VCaP (cell line): ENCODE results near the gene C11orf68.

Experiments
- H3K27ac ChIP-seq: fragments of 450-650 bp; 2 replicates; pipeline ENCODE4 v1.5.1; 2017
- TF ChIP-seq, protein P1 (sequence below): fragments of 450-650 bp; conservative IDR thresholded peaks from 2 replicates; pipeline ENCODE4 v1.5.1; 2017; ENCODE audit warnings: mild to moderate bottlenecking, moderate library complexity

C11orf68 gene

DNA sequence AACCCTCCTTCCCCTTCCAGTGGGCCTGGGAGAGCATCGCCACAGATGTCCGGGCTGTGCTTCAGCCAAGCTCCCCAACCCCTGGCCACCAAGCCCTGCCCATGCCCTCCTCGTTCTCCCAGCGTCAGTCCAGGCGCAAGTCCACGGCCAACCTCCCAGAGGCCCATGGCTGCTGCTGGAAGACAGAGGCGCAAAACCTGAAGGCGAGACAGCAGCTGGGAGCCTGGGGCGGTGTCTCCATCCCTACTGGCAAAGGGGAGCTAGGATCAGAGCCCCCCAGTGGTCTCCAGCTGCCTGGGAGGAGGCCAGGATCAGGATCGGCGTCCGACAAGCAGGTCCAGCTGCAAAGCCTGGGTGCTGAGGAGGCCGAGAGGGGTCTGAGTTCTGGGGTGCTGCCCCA lies 28.3 kb upstream of the C11orf68 start:
- TF ChIP-seq, protein P1, sequence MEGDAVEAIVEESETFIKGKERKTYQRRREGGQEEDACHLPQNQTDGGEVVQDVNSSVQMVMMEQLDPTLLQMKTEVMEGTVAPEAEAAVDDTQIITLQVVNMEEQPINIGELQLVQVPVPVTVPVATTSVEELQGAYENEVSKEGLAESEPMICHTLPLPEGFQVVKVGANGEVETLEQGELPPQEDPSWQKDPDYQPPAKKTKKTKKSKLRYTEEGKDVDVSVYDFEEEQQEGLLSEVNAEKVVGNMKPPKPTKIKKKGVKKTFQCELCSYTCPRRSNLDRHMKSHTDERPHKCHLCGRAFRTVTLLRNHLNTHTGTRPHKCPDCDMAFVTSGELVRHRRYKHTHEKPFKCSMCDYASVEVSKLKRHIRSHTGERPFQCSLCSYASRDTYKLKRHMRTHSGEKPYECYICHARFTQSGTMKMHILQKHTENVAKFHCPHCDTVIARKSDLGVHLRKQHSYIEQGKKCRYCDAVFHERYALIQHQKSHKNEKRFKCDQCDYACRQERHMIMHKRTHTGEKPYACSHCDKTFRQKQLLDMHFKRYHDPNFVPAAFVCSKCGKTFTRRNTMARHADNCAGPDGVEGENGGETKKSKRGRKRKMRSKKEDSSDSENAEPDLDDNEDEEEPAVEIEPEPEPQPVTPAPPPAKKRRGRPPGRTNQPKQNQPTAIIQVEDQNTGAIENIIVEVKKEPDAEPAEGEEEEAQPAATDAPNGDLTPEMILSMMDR = no peak
- no peak overlapping the region for H3K27ac ChIP-seq

DNA sequence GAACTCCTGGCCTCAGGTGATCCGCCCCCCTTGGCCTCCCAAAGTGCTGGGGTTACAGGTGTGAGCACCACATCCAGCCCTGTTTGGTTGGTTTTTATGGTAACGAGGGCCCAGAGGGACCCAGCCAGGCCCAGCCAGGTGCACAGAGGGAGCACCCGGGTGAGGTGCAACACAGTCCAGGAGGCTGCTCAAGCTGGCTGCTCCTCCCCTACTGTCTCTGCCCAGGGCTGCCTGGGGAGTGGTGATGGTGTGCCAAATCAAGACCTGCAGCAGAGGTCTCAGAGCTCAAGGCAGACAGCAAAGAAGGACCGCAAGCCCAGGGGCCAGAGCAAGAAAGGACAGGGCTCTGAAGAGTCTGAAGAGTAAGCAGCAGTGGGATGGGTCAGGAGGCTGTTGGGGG lies 27.8 kb upstream of the C11orf68 start:
- no peak overlapping the region for H3K27ac ChIP-seq
- TF ChIP-seq, protein P1 = no peak

DNA sequence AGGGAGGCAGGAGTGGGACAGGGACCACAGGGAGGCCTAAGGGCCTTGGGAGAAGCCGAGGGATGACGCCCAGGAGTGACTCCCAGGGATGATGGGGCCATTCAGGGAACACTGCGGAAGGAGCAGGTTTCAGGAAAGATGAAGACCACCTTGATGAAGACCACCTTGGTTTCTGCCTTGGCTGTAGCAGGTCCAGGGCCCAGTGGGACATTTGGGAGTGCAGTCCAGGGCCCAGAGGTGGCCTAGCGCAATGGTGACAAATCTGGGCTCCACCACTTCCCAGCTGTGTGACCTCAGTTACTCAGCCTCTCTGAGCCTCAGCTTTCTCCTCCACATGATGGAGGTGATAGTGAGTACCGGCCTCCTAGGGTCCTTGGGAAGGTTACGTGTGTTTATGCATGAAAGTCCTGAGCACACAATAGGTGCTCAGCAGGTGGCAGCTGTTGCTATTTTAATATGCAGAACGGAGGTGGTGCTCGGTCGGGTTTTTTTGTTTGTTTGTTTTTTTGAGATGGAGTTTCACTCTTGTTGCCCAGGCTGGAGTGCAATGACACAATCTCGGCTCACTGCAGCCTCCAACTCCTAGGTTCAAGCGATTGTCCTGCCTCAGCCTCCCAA lies 27.2 kb upstream of the C11orf68 start:
- no peak overlapping the region for H3K27ac ChIP-seq
- TF ChIP-seq, protein P1 = no peak

DNA sequence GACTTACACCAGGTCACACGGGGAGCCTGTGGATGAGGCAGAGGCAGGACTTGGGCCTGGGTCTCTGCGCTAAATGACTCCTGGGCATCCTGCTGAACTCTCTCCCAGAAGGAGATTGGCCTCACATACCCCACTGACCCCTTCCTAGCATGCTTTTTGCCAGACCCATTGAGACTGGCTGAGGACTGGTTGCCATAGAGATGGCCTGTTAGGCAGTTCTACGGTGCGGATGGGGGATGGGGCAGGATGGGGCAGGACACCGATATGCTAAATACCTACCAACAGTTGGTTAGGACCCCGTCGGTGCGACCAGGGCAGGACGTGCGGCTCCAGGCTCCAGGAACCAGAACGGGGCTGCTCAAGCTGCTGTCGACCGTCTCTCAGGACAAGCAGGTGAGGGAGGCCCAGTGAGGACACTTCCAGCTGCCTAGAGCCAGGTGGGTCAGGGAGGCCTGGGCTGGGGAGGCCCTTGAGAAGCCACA lies 26.6 kb upstream of the C11orf68 start, which contains the start of gene TSGA10IP:
Gene TSGA10IP (plus strand): TSS at position 51 of the 482 bp plus-strand sequence. CDS start 196 bp downstream, at position 247.
- TF ChIP-seq, protein P1 = no peak
- H3K27ac ChIP-seq = no peak within 1 kb of the TSS

DNA sequence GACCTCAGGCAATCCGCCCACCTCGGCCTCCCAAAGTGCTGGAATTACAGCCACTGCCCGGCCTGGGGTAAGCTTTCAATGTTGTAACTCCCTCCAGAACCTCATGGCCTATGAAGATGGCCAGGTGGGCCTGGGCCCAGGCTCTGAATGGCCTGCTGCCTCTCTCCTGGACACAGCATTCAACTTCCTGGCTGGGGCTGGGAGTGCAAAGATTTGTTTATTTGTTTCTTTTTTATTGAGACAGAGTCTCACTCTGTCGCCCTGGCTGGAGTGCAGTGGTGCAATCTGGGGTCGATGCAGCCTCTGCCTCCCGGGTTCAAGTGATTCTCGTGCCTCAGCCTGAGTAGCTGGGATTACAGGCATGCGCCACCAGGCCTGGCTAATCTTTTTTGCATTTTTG lies 25.9 kb upstream of the C11orf68 start:
- TF ChIP-seq, protein P1 = no peak
- no peak overlapping the region for H3K27ac ChIP-seq

DNA sequence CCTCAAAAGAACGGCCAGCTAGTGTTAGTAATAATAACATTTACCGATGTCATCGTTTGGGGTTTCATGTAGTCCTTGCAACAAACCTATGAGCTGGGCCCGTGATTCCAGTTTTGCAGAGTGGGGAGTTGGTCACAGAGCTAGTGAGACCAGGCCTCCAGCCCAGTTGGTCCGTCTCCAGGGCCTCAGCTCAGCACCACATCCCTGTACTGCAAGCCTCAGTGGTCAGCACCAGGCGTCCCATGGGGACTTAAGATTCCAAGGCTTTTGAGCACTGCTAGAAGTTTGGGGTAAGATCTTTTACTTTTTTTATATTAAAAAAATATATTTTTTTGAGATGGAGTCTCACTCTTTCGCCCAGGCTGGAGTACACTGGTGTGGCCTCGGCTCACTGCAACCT lies 25.3 kb upstream of the C11orf68 start:
- TF ChIP-seq, protein P1 = no peak
- H3K27ac ChIP-seq = no peak overlapping the region

DNA sequence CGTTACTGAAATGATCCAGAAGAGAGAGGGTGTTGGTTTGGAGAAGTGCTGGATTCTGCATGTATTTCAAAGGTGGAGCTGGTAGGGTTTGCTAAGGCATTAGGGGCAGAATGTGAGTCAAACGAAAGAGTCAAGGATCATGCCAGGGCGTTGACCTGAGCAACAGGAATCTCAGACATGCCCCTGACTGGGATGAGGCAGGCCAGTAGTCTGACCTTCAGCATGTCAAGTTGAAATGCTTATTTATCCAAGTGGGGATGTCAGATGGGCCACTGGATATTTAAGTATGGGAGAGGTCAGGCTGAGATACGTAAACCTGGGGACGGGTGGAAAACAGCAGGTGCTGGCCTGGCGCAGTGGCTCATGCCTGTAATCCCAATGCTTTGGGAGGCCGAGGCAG lies 23.7 kb upstream of the C11orf68 start:
- TF ChIP-seq, protein P1 = no peak

More for the DNA sequence above, 23.7 kb upstream of the C11orf68 start:
- no peak overlapping the region for H3K27ac ChIP-seq
